ENCODE data around the gene OVCH1. TPM values are rescaled to one million over a fixed set of nuclear protein-coding genes. Genes with fewer than 3 reads are reported as not detected.
A peak's percentile ranks its signal among the peaks of the same experiment; 100 is the strongest.

The OVCH1 gene, protein sequence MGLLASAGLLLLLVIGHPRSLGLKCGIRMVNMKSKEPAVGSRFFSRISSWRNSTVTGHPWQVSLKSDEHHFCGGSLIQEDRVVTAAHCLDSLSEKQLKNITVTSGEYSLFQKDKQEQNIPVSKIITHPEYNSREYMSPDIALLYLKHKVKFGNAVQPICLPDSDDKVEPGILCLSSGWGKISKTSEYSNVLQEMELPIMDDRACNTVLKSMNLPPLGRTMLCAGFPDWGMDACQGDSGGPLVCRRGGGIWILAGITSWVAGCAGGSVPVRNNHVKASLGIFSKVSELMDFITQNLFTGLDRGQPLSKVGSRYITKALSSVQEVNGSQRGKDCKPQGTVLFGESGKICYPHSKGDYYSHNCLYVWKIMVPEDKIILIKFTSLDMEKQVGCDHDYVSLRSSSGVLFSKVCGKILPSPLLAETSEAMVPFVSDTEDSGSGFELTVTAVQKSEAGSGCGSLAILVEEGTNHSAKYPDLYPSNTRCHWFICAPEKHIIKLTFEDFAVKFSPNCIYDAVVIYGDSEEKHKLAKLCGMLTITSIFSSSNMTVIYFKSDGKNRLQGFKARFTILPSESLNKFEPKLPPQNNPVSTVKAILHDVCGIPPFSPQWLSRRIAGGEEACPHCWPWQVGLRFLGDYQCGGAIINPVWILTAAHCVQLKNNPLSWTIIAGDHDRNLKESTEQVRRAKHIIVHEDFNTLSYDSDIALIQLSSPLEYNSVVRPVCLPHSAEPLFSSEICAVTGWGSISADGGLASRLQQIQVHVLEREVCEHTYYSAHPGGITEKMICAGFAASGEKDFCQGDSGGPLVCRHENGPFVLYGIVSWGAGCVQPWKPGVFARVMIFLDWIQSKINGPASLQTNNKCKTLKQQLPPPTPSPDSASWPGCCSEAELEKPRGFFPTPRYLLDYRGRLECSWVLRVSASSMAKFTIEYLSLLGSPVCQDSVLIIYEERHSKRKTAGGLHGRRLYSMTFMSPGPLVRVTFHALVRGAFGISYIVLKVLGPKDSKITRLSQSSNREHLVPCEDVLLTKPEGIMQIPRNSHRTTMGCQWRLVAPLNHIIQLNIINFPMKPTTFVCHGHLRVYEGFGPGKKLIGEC
- polyA plus RNA-seq (2014; cell fraction: cytosol; rRNA removed), result 0.08 and 0.22 TPM in 2 replicates
- 0.71 and 1.4 TPM in 2 replicates for polyA plus RNA-seq (2014; cell fraction: nucleus; rRNA removed)

DNA sequence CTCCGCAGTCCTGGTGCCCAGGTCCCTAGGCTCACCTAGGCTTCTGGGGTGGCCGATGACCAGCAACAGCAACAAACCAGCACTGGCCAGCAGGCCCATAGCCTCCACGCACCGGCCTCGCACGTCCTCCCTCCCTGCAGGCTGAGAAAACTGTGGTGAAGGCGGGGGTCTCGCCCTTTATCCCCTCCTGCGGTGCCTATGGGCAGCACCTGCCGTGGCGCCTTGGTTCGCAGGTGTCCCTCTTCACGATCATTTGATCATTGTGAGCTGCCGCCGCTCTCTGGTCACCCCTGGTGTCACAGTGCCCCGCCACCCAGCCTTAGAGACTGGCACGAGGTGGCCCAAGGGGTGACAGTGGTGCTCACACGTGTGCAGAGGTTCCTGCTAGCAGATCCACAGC is at the start of gene OVCH1:
Gene OVCH1, minus strand, starts transcription at position 99 of the 400 bp plus-strand sequence. Its CDS starts 0 bp downstream, at position 99.
- no peak for DNase-seq (ENCODE audit: low spot score)

- no peak for DNase-seq (ENCODE audit: low spot score)
Observed at GRCh38 chr12:29547151-29547632, 49.7 kb upstream of the OVCH1 start.

- DNase-seq (ENCODE audit: low spot score), result no peak
Observed at GRCh38 chr12:29546000-29546399, 48.5 kb upstream of the OVCH1 start.

- DNase-seq (ENCODE audit: low spot score), result no peak
Observed at GRCh38 chr12:29545102-29545467, 47.6 kb upstream of the OVCH1 start.

DNA sequence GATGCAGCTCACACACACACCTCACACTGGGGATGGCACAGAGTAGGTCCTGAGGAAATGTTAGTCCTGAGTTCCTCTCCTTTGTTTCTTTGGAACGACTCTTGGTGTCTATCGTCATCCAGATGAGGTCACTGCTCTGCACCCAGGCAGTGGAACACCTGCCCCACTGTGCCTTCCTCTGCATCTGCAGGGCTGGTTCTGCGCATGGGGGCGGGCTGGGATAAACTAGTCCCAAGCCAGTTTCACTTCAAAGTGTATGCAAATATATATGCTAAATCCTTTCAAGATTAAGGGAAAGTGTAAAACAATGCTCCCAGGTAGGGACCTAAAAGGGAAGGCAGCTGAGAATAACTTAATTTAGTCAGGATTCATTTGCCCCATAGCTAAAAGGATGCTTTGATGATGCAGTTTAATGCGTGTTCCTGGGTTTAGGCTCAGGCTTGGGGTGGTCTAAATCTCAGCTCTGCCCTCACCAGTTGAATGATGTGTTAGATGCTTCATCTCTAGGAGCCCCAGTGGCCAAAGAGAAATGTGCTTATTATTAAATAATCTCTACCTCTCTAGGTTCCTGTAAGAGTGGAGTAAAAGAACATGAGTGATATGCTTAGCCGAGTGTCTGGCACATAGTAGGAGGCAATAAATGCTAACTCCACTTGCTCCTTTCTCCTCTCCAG is 47.1 kb upstream of the OVCH1 start:
- DNase-seq (ENCODE audit: low spot score), result no peak

- DNase-seq (ENCODE audit: low spot score), result no peak
Observed at GRCh38 chr12:29543036-29543435, 45.5 kb upstream of the OVCH1 start.

DNA sequence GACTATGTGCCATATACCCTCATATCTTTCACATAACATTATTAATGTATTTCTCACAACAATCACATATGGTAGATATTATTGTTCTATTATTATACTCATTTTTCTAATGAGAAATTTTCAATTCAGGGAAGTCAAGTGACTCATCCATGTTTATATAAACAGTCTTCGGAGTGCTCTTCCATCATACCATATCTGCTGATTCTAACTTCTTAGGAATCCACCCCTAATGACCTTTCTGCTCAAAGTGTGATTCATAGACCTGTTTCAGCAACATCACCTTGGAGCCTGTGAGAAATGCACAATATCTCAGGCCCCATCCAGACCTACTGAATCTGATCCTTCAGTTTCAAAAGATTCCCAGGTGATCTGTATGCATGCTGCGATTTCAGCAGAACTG is 39.8 kb upstream of the OVCH1 start:
- DNase-seq (ENCODE audit: low spot score), result no peak

DNA sequence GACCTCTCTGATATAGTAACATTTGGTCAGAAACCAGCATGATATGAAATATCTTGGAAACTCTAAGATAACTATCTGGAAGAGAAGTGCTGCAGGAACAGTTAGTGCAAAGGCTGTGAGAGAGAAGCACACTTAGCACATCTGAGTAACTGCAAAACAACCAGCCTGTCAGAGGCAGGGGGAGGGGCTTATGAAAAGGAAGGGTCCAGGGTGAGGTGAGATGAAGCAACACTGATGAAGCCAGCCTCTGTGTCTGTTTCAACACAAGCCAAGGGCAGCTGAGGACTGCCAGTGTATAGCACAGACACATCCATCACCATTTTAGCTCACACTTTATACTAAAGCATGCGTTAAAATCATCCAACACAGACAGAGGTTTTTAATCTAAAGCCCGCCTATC is 37.4 kb upstream of the OVCH1 start:
- no peak for DNase-seq (ENCODE audit: low spot score)

DNA sequence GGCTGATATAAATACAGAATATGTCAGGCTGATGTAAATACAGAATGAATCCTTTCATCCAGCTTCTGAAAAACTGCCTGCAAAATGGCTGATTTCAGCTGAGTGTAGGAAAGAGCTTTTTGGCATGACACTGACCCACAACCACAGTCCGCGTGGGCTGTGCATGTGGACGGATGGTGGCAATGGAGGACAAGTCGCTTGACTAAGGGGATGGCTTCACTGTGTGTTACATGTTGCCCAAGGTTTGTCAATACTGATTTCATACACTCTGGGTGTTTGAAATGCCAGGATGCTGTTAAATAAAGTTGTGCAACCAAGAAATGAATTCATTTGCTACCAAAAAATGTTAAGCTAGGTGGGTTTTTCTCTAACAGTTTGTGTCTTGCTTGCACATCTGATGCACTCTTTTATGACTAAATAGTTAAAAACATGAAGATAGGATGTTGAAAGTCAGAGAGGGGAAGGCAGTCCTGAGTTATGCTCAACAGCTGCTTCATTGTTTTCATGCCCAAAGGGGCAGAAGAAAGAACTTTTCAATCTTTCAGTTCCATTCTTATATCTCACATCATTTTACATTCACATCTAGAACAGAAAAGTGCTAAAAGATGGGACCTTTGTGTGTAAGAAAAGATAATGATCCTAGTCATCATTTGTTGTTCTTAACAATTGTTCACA is 36.5 kb upstream of the OVCH1 start:
- no peak for DNase-seq (ENCODE audit: low spot score)

GRCh38 chr12:29531471-29531870 is 34.0 kb upstream of the OVCH1 start:
- no peak for DNase-seq (ENCODE audit: low spot score)

- no peak for DNase-seq (ENCODE audit: low spot score)
Observed at GRCh38 chr12:29530436-29530835, 33.0 kb upstream of the OVCH1 start.

GRCh38 chr12:29528161-29528560 is 30.7 kb upstream of the OVCH1 start:
- DNase-seq (ENCODE audit: low spot score), result no peak

DNA sequence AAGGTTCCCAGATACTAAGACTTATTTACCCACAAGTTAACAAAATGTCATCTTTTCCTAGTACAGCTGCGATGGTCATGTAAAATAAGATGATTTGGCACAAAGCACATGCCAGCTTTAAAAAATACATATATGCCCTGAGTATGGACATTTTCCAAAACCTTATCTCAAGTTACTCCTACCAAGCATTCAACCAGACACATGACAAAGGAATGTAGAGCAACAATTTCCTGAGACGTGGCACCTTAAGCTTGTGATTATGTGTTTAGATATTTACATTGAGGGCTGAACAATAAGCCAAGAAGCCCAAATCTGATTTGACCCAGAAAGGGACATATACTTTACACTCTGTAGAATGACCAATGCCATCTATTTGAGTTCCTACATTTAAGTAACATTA is 24.5 kb upstream of the OVCH1 start:
- DNase-seq (ENCODE audit: low spot score), result no peak

- DNase-seq (ENCODE audit: low spot score), result peak; percentile 48
Observed at GRCh38 chr12:29519585-29520182, 22.2 kb upstream of the OVCH1 start.

- DNase-seq (ENCODE audit: low spot score), result no peak
Observed at GRCh38 chr12:29518407-29518806, 20.9 kb upstream of the OVCH1 start.

- no peak for DNase-seq (ENCODE audit: low spot score)
Observed at GRCh38 chr12:29517264-29517663, 19.8 kb upstream of the OVCH1 start.

GRCh38 chr12:29516431-29516875 is 19.0 kb upstream of the OVCH1 start:
- DNase-seq (ENCODE audit: low spot score), result no peak

- no peak for DNase-seq (ENCODE audit: low spot score)
Observed at GRCh38 chr12:29510591-29511185, 13.2 kb upstream of the OVCH1 start.

- no peak for DNase-seq (ENCODE audit: low spot score)
Observed at GRCh38 chr12:29509503-29509902, 12.0 kb upstream of the OVCH1 start.

DNA sequence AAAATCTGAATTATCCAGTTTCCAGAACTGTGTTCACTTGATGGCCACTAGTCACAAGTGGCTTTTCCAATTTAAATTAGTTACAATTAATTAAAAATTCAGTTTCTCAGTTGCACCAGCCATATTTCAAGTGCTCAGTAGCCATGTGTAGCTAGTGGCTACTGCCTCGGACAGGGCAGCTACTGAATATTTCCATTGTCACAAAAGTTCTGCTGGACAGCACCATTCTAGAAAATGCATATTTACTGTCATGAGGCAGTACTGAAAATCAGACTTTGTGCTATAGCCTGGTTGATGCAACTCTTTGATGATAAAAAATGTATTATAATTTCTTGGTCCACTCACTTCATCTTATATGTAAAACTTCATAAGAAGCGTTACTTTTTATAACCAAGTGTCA is 11.5 kb upstream of the OVCH1 start:
- no peak for DNase-seq (ENCODE audit: low spot score)

All from SK-N-DZ (cell line).